ENCODE measurements around the gene TMEM39A. TPM values are rescaled to one million over a fixed set of nuclear protein-coding genes. Genes with fewer than 3 reads are reported as not detected.

The TMEM39A gene
- total and polyA plus RNA-seq, 4 donors = 4.7 to 69.2 (median 17.5) TPM

DNA sequence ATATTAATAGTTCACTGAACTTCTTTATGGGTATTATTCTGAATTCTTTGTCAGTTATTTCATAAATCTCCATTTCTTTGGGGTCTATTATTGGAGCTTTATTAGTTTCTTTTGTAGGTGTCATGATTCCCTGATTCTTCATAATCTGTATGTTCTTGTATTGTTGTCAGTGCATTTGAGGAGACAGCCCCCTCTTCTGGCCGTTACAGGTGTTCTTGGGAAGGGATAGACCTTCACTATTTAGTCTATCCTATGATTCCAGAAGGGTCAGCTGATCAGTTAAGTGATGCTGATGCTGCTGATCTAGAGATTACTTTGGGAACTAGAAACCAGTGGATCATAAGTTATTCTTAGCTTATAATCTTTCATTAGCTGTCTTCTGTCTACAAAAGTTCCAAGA is 34.9 kb downstream of the TMEM39A start:
- Histone ChIP-seq H3K4me1 (ENCODE audit: control insufficient read depth in 4 of 4, insufficient read depth in 4 of 4, low read length in 3 of 4) (no peaks in the 10 kb centered on the region), H3K36me3 (ENCODE audit: control insufficient read depth in 4 of 4, insufficient read depth in 3 of 4, low read depth in 1 of 4, low read length in 3 of 4) (peaks cover 14 to 47% (median 44%) of the 10 kb centered on the region in 4 donors), H3K27ac (ENCODE audit: low read depth in 1 of 2, low read length in 2 of 2) (no peak overlapping the region), H3K27me3 (ENCODE audit: control insufficient read depth in 4 of 4, insufficient read depth in 4 of 4, low read length in 3 of 4) (no peaks in the 10 kb centered on the region), H3K9ac (ENCODE audit: low read depth in 1 of 2, low read length in 2 of 2) (no peak overlapping the region), H3K4me3 (ENCODE audit: low read depth in 1 of 3, low read length in 3 of 3) (no peak overlapping the region), H3K9me3 (ENCODE audit: control insufficient read depth in 4 of 4, low read length in 3 of 4) (peaks cover 9 to 42% (median 19%) of the 10 kb centered on the region in 4 donors)
- no peak for DNase-seq (ENCODE audit: low spot score)
- TF ChIP-seq FOXA2 (IDR thresholded peaks at IDR 0.05) (no peak), JUND (IDR thresholded peaks at IDR 0.05) (no peak), RAD21 (IDR thresholded peaks at IDR 0.05) (no peak), HNF4A (conservative IDR thresholded peaks at IDR 0.05) (no peak), TAF1 (conservative IDR thresholded peaks at IDR 0.05) (no peak), YY1 (IDR thresholded peaks at IDR 0.05) (no peak), SP1 (IDR thresholded peaks at IDR 0.05) (no peak), GABPA (IDR thresholded peaks at IDR 0.05 in 1 of 2, conservative IDR thresholded peaks at IDR 0.05 in 1 of 2) (no peak)
- TF ChIP-seq, protein P1, sequence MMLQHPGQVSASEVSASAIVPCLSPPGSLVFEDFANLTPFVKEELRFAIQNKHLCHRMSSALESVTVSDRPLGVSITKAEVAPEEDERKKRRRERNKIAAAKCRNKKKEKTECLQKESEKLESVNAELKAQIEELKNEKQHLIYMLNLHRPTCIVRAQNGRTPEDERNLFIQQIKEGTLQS (IDR thresholded peaks at IDR 0.05) = no peak
- TF ChIP-seq, protein P2, sequence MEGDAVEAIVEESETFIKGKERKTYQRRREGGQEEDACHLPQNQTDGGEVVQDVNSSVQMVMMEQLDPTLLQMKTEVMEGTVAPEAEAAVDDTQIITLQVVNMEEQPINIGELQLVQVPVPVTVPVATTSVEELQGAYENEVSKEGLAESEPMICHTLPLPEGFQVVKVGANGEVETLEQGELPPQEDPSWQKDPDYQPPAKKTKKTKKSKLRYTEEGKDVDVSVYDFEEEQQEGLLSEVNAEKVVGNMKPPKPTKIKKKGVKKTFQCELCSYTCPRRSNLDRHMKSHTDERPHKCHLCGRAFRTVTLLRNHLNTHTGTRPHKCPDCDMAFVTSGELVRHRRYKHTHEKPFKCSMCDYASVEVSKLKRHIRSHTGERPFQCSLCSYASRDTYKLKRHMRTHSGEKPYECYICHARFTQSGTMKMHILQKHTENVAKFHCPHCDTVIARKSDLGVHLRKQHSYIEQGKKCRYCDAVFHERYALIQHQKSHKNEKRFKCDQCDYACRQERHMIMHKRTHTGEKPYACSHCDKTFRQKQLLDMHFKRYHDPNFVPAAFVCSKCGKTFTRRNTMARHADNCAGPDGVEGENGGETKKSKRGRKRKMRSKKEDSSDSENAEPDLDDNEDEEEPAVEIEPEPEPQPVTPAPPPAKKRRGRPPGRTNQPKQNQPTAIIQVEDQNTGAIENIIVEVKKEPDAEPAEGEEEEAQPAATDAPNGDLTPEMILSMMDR (IDR thresholded peaks at IDR 0.05; ENCODE audit: low read depth, low read length, missing input control) = no peak
- TF ChIP-seq, protein P3, sequence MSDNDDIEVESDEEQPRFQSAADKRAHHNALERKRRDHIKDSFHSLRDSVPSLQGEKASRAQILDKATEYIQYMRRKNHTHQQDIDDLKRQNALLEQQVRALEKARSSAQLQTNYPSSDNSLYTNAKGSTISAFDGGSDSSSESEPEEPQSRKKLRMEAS (IDR thresholded peaks at IDR 0.05) = no peak
- 91% methylated on average over 1 of the region's 1 CpG for WGBS

DNA sequence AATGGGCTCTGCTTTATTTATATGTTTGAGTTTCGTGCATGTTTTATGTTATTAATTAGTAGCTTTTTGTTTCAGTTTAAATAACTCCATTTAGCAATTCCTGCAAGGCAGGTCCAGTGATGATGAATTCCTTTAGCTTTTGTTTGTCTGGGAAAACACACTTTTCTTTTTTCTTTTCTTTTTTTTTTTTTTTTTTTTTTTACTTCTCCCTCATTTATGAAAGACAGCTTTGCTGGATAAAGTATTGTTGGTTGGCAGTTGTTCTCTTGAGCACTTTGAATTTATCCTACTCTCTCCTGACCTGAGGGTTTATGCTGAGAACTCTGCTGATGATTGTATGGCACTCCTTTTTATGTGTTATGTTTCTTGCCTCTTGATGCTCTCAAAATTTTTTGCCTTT is 35.7 kb downstream of the TMEM39A start:
- peak overlapping the region in 1 of 3 donors; percentile 49 for H3K4me3 ChIP-seq (ENCODE audit: low read depth in 1 of 3, low read length in 3 of 3)
- 96% methylated on average over 1 of the region's 1 CpG for WGBS
- H3K27me3 ChIP-seq (ENCODE audit: control insufficient read depth in 4 of 4, insufficient read depth in 4 of 4, low read length in 3 of 4) = no peaks in the 10 kb centered on the region
- DNase-seq (ENCODE audit: low spot score) = no peak
- H3K9me3 ChIP-seq (ENCODE audit: control insufficient read depth in 4 of 4, low read length in 3 of 4) = peaks cover 9 to 42% (median 19%) of the 10 kb centered on the region in 4 donors
- H3K9ac ChIP-seq (ENCODE audit: low read depth in 1 of 2, low read length in 2 of 2) = no peak overlapping the region
- TF ChIP-seq YY1 (IDR thresholded peaks at IDR 0.05) (no peak), SP1 (IDR thresholded peaks at IDR 0.05) (no peak), FOXA2 (IDR thresholded peaks at IDR 0.05) (no peak), JUND (IDR thresholded peaks at IDR 0.05) (no peak), TAF1 (conservative IDR thresholded peaks at IDR 0.05) (no peak), RAD21 (IDR thresholded peaks at IDR 0.05) (no peak), RXRA (IDR thresholded peaks at IDR 0.05) (no peak), HNF4G (IDR thresholded peaks at IDR 0.05) (no peak), FOXA1 (IDR thresholded peaks at IDR 0.05) (no peak), HNF4A (conservative IDR thresholded peaks at IDR 0.05) (no peak), GABPA (IDR thresholded peaks at IDR 0.05 in 1 of 2, conservative IDR thresholded peaks at IDR 0.05 in 1 of 2) (no peak), NR2F2 (IDR thresholded peaks at IDR 0.05) (no peak), EGR1 (IDR thresholded peaks at IDR 0.05; ENCODE audit: low read depth in 2 of 2) (no peak)
- TF ChIP-seq, protein P2 (IDR thresholded peaks at IDR 0.05; ENCODE audit: low read depth, low read length, missing input control) = no peak
- TF ChIP-seq, protein P4, sequence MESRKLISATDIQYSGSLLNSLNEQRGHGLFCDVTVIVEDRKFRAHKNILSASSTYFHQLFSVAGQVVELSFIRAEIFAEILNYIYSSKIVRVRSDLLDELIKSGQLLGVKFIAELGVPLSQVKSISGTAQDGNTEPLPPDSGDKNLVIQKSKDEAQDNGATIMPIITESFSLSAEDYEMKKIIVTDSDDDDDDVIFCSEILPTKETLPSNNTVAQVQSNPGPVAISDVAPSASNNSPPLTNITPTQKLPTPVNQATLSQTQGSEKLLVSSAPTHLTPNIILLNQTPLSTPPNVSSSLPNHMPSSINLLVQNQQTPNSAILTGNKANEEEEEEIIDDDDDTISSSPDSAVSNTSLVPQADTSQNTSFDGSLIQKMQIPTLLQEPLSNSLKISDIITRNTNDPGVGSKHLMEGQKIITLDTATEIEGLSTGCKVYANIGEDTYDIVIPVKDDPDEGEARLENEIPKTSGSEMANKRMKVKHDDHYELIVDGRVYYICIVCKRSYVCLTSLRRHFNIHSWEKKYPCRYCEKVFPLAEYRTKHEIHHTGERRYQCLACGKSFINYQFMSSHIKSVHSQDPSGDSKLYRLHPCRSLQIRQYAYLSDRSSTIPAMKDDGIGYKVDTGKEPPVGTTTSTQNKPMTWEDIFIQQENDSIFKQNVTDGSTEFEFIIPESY (IDR thresholded peaks at IDR 0.05) = no peak
- TF ChIP-seq, protein P5, sequence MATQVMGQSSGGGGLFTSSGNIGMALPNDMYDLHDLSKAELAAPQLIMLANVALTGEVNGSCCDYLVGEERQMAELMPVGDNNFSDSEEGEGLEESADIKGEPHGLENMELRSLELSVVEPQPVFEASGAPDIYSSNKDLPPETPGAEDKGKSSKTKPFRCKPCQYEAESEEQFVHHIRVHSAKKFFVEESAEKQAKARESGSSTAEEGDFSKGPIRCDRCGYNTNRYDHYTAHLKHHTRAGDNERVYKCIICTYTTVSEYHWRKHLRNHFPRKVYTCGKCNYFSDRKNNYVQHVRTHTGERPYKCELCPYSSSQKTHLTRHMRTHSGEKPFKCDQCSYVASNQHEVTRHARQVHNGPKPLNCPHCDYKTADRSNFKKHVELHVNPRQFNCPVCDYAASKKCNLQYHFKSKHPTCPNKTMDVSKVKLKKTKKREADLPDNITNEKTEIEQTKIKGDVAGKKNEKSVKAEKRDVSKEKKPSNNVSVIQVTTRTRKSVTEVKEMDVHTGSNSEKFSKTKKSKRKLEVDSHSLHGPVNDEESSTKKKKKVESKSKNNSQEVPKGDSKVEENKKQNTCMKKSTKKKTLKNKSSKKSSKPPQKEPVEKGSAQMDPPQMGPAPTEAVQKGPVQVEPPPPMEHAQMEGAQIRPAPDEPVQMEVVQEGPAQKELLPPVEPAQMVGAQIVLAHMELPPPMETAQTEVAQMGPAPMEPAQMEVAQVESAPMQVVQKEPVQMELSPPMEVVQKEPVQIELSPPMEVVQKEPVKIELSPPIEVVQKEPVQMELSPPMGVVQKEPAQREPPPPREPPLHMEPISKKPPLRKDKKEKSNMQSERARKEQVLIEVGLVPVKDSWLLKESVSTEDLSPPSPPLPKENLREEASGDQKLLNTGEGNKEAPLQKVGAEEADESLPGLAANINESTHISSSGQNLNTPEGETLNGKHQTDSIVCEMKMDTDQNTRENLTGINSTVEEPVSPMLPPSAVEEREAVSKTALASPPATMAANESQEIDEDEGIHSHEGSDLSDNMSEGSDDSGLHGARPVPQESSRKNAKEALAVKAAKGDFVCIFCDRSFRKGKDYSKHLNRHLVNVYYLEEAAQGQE (IDR thresholded peaks at IDR 0.05) = no peak
- TF ChIP-seq, protein P1 (IDR thresholded peaks at IDR 0.05) = no peak
- TF ChIP-seq, protein P3 (IDR thresholded peaks at IDR 0.05) = no peak
- no peaks in the 10 kb centered on the region for H3K4me1 ChIP-seq (ENCODE audit: control insufficient read depth in 4 of 4, insufficient read depth in 4 of 4, low read length in 3 of 4)
- peaks cover 11 to 38% (median 36%) of the 10 kb centered on the region in 4 donors for H3K36me3 ChIP-seq (ENCODE audit: control insufficient read depth in 4 of 4, insufficient read depth in 3 of 4, low read depth in 1 of 4, low read length in 3 of 4)
- H3K27ac ChIP-seq (ENCODE audit: low read depth in 1 of 2, low read length in 2 of 2) = no peak overlapping the region

Measured in liver (tissue), 9 donors.